Measurements from ENCODE around the gene VEPH1. TPM values are rescaled to one million over a fixed set of nuclear protein-coding genes. Genes with fewer than 3 reads are reported as not detected.

VEPH1 gene
- total and polyA plus RNA-seq, 9 of the 15 experiments (the other 6 are each of a cell fraction or from before 2014, with no cell fraction given) = 4.5 to 15.6 (median 5.8) TPM

DNA sequence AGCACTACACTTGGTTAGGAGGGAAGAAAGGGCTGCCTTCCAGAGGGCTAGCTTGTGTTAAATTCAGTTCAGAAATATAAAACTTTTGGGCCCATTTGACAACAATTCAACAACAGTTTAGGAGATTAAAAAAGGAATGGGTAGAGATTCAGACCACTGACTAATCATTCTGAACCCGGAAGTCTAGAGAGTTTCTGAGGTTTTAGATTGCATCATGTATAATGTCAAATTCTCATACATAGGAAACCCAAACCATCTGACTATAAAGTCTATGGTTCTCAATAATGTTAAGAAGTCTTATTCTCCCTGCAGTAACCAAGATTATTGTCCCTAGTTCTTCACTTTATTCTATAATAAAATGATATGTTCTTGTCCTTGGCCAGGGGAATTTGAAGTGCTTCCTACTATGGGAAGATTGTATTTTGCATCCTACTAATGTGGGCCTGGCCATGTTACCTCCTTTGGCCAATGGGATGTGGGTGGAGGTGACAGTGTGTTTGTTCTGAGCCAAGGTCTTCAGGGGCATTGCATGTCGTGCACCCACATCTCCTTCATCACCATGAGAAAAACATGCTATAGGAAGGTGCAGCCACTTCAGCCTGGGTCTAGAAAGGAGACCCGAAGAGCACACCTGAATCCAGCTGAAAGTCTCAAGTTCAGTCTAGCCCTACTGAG lies 276.9 kb downstream of the VEPH1 start:
- in situ Hi-C loops (cut with MboI) (no loop called here), intact Hi-C loops (cut with micrococcal nuclease) (no loop called here)
- Histone ChIP-seq H3K27ac (ENCODE audit: extremely low read depth, low read depth, low read length) (no peak overlapping the region), H3K79me2 (ENCODE audit: control insufficient read depth, insufficient read depth, low read length) (no peaks in the 10 kb centered on the region), H2AFZ (ENCODE audit: low read depth, low read length) (no peak overlapping the region), H4K20me1 (replicated peaks; ENCODE audit: control insufficient read depth, insufficient read depth, low read length) (no peaks in the 10 kb centered on the region), H3K4me1 (replicated peaks in 1 of 2; ENCODE audit: control insufficient read depth in 2 of 2, insufficient read depth in 2 of 2, low read length in 2 of 2) (no peaks in the 10 kb centered on the region), H3K4me3 (no peak overlapping the region), H3K9me1 (ENCODE audit: control insufficient read depth, insufficient read depth, low read length) (no peaks in the 10 kb centered on the region), H3K4me2 (ENCODE audit: insufficient read depth, low read length) (no peak overlapping the region), H3K9ac (ENCODE audit: insufficient read depth in 1 of 2, low read depth in 2 of 2, low read length in 2 of 2) (no peak overlapping the region), H3K36me3 (ENCODE audit: control insufficient read depth, insufficient read depth, low read length) (no peaks in the 10 kb centered on the region), H3K27me3 (ENCODE audit: control insufficient read depth in 2 of 2, insufficient read depth in 2 of 2, low read length in 2 of 2) (peaks cover 0 to 3% of the 10 kb centered on the region in 2 experiments; a peak in 1 of 5 replicates), H3K9me3 (replicated peaks; ENCODE audit: control insufficient read depth, insufficient read depth, low read depth, low read length) (no peaks in the 10 kb centered on the region)
- WGBS (ENCODE audit: insufficient coverage, low coverage, missing lambda C conversion rate) = 7% methylated on average over 3 of the region's 3 CpGs
- DNase-seq (ENCODE audit: extremely low read depth in 1 of 4, low spot score in 3 of 4) = no peak
- TF ChIP-seq CEBPG (CRISPR knock-in tag; IDR thresholded peaks at IDR 0.05) (no peak), CEBPG (tag; conservative IDR thresholded peaks at IDR 0.05 in 1 of 2, IDR thresholded peaks at IDR 0.05 in 1 of 2) (peak; percentile 59 to 84), ELF1 (tag; IDR thresholded peaks at IDR 0.05) (peak; percentile 43), L3MBTL2 (IDR thresholded peaks at IDR 0.05) (no peak), ZNF766 (CRISPR knock-in tag; conservative IDR thresholded peaks at IDR 0.05) (peak; percentile 52; the same call in 1 of the 2 replicates), ATF3 (IDR thresholded peaks at IDR 0.05) (peak; percentile 69), ATF3 (CRISPR knock-in tag; conservative IDR thresholded peaks at IDR 0.05) (no peak), PRPF4 (IDR thresholded peaks at IDR 0.05; ENCODE audit: insufficient read depth, low read depth, low read length, poor library complexity, severe bottlenecking) (no peak), RREB1 (CRISPR knock-in tag; IDR thresholded peaks at IDR 0.05) (no peak), GTF3C2 (IDR thresholded peaks at IDR 0.05; ENCODE audit: borderline replicate concordance, extremely low read depth, insufficient read length) (no peak), EHMT2 (IDR thresholded peaks at IDR 0.05) (no peak)
- FAIRE-seq = no peak
- POLR2A ChIA-PET = interaction anchor here (0.7 kb wide), 1 partner anchor 11 kb away, joined by 3 read pairs; no protein-coding TSS in a partner anchor
- CTCF ChIA-PET (ENCODE audit: low intra/inter-chr PET ratio) = no interaction called here
- no peak for ATAC-seq
- BruUV-seq (replicated peaks) = no TSS peak
